HG02885 (cell line): ENCODE measurements around the gene TSSK3.
"Not testable (repeated sequence)": the region's sequence is repeated elsewhere in the genome, so short reads cannot be mapped to it uniquely, and the experiment has no call there.

Source experiments
- ATAC-seq: cut with Tn5 transposase; IDR thresholded peaks from one replicate; pipeline ENCODE4 v1.9.1; 2021; ENCODE audit warnings: mild to moderate bottlenecking; ENCODE audit not compliant: unreplicated experiment, poor library complexity

Gene TSSK3

DNA sequence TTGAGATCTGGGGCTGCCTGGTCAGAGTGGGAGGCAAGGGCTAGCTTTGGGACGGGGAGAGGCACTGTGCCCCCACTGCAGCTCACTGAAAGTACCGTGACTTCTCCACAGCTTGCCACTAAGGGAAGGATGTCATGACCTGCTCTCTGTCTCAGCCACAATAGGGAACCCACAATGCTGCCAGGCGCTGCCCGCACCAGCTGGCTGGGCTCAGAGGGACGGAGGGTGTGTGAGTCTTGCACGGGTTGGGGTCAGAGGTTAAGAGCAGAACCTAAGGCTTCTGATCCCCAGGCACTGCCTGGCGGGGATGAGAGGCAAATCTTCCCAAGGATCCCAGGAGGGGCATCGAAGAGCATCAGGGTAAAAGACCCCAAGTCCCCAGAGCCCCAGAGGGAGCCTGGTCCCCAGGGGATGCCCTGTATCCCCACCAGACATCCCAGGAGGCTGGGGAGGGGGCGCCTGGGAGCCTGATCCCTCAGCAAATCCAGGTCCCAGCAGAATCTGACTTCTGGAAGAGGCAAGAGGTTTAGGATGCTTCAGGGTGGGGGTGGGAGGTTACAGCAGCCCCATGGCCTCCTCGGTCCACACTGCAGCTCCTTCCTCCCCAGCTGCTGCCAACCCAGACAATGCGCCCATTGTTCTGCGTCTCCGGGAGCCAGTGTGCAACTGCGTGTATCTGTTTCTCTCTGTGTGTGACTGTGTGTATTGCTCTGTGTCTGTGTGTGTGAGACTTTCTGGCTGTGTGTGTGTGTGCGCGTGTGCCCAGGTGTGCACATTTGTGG lies 24.3 kb upstream of the TSSK3 start:
- ATAC-seq, result no peak

DNA sequence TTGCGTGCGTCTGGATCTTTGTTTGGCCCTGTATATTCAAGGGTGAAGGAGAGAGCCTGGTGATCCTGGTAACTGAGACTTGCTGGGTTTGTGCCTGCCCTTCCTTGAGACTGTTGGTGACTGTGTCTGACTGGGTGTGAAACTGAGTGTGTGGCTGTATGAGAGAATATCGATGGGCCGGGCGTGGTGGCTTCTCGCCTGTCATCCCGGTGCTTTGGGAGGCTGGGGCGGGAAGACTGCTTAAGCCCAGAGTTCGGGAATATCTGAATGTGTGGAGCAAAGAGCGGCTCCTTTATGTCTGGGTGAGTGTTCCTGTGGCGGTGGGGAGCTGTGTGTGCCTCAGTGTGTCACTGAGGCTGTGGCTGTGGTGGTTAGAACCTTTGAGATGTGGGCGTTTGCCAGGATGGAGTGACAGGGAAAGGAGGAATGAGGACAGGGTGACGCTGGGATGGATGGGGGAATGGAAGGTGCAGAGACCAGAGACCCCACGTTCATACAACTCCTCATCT lies 23.6 kb upstream of the TSSK3 start:
- ATAC-seq, result no peak

DNA sequence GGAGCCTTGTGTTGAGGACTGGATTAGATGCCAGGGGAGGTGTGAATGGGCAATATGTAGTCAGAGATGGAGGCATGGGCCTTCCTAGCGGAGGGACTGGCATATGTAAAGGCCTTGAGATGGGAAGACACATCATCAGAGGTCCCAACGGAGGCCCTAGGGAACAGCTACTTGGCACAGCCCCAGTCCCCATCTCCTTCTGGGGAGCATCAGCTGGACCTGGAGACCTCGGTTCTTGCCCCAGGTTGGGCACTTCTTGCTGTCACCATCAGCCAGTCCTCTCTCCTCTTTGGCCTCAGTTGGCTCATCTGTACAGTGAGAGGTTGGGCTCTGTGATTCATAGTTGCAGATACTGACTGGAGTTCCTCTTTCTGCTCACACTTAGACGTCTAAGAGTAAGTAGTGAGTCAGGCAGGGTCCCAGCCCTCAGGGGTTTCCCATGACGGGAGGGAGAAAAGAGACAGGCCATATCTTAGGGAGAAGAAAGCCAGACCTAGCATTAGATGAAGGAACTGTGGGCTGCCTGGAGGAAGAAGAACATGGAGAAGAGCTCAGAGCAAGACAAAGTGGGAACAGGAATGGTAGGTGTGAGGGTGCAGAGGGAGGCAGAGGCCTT lies 22.9 kb upstream of the TSSK3 start:
- no peak for ATAC-seq

DNA sequence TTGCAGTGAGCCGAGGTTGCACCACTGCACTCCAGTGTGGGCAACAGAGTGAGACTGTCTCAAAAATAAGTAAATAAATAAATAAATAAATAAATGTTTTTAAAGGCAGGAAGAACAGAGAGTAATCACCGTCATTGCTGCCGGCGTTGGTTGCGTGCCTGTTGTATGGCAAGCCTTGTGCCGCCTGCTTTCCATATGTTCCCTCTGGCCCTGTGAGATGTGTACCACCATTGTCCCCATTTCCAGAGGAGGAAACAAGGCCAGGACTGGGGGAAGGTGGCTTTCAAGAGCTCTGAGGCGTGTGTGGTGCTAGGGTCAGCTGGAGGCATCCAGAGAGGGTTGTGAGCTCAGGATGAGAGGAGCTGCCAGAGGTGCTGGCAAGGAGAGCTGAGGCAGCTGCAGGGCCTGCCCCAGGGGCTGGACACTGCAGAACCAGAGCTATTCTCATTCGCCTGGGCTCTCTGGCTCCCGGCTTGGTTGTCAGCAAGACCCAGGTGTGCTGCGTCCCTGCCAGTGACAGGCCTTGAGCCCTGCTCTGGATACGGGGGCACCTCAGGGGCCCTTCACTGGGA lies 21.1 kb upstream of the TSSK3 start:
- ATAC-seq, result no peak

DNA sequence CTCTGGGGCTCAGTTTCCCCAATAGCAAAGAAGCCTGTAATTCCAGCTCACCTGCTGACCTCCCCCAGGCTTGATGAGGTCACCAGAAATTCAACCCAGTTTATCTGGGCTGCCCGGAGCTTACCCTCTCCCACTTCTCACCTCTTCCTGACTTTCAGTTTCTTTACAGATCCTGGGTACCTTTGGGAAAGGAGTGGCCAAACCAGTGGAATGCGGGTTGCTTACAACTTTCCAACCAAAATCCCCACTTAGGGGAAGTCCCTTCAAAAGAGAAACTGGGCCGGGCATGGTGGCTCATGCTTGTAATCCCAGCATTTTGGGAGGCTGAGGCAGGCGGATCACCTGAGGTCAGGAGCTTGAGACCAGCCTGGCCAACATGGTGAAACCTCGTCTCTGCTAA lies 20.4 kb upstream of the TSSK3 start:
- ATAC-seq, result no peak

DNA sequence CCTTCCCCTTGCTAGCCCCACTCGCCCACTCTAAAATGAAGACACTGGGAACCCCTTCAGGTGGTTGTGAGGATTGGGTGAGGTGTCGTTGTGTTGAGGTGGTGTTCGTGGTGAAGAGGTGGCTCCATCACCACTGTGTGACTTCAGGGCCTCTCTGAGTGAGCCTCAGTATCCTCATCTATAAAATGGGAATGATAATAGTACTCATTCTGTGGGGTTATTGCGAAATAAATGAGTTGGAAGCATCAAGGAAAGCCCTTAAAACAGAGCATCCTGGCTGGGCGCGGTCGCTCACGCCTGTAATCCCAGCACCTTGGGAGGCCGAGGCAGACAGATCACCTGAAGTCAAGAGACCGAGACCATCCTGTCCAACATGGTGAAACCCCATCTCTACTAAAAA lies 19.6 kb upstream of the TSSK3 start:
- ATAC-seq, result no peak

DNA sequence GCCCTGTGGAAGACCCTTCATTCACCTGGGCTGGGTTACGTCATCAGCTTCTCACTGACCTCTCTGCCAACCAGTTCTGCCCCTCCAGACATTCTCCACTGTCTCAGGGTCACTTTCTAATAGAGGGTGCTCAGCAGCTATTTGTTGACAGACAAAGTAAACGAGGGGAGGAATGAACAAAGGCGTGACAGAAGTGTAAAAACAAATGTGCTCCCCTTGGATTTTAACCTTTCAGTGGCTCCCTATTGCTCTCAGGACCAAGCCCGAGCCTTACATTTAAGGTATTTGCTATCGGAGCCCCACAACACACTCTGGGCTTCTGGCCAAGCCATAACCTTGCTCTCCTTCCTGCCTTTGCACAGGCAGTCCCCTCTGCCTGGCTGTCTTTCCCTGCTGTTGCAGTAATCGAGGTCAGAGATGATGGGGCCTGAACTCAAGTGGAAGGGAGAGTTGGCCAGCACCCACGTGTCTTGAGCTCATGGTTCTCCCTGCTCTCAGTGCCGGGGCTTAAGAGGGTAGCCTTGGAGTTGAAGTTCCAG lies 17.0 kb upstream of the TSSK3 start:
- no peak for ATAC-seq

DNA sequence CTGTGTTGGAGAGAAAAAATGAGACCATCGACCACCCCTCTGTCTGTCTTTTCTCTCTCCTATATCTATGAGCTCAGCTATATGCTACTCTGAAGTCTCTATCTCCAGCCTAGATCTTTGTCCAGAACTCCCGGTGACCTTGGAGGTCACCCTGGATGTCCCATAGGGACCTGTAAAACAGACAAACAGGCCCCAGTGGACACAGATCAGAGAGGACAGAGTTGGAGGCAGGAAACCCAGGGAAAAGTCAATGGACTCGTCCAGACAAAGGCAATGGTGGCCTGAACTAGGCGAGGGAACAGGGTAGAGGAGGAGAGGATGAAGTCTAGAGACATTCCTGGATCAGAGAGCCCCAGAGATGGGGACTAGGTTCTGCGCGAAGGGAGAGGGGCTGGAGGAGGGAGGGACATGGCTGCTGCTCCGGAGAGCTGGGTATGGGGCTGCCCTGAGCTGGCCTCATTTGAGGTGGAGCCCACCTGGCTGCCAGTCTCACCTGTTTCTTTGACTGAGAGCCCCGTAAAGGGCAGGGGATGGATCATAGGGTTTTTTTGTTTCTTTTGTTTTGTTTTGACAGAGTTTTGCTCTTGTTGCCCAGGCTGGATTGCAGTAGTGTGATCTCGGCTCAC lies 15.7 kb upstream of the TSSK3 start:
- ATAC-seq, result no peak

DNA sequence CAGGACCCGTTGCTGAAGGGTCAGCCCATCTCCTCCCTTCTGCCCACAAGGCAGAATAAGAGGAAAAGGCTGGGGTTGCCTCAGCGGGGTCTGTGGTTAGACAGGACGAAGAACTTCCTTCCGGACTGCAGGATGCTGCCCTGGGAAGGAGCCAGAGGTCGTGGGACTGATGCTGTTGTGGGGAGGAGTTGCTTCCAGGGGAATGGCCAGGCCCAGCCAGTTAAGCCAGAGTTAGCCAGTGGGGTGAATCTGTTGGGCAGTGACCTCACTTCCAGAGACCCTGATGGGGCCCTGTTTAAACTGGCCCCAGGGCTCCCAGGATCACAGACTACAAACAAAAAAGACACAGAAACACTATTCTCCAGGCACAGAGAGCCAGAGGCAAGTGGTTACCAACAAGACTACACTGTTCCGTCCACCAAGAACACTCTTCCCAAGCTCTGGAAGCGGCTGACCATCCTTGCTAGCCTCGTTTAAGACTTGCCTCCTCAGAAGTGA lies 13.1 kb upstream of the TSSK3 start:
- ATAC-seq, result no peak

DNA sequence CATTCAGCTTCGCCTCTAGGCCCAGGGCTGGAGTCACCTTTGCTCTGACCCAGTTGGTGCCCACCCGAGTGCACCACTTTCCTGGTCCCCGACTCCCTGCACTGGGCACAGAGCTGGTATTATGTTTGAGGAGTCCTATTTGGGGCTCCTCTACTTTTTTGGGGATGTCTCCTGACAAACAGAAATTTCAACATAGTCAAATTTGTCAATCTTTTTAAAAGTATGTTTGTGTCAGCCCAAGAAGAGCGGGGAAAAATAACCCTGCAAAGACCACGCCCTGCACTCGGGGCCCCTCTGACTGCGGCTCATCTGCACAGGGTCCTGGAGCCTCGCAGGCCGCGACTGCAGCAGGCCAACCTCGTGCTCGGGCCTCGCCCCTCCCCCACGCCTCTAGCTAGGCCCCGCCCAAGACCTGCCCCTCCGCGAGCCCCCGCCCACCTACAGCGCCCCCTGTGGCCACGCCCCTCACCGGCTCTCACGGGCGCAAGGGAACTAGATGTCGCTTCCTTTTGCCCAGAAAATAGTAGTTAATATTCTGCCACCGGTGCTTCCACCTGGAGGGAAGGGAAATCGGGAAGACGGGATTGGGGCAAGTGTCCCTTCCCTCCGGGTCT lies 11.4 kb upstream of the TSSK3 start:
- peak; percentile 45 for ATAC-seq

DNA sequence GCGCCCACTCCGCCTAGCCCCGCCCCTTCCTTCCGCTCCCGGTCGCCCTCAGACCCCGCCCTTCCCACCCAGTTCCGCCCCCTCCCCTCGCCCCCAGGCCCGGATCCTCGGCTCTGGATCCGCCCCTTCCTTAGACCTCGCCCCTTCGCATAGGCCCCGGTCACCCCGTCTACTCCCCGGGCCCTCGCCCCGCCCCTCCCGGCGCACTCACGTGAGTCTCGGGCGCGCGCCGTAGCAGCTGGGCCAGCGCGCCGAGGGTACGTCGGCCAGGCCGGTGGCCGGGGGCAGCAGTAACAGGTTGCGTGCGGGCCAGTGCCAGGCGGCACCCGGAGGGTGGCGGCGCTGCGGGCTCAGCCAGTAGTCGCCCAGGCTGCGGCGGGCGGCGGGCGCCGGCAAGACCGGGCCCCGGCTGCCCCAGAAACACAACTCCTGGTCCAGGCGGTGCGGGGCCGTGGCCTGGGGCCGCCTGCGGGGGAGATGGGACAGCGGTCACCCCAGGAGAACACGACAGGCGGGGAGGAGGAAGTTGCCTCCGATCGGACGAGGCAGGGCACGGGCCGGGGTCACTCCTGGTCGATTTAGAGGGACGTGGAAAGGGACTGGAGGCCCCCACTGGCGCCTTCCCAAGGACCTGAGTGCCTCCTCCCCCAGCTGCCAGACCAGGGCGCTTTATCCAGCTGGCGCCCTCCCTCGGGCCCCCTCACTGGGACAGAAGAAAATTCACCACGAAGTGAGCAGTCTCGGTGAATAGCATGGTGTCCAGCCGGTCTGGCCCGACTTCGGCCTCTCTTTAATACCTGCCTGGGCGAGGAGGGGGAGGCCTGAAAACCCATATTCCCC lies 10.7 kb upstream of the TSSK3 start:
- peak; percentile 93 for ATAC-seq

DNA sequence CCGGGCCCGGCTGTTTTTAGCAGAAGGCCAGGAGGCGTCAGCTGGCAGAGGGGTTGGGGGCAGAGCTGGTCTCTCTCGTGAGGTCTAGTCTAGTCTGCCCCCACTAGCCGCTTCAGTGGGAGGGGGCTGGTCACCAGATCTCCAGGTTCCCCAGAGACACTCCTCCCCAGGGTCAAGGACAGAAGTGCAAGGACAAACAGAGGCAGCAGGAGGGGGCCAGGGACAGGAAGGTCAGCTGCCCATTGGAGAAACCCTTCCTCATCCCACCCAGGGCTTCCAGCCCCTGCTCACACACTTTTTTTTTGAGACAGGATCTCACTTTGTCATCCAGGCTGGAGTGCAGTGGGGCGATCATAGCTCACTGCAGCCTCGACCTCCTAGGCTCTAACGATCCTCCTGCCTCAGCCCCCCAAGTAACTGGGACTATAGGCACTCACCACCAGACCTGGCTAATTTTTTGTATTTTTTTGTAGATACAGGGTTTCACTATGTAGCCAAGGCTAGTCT lies 10.0 kb upstream of the TSSK3 start:
- no peak for ATAC-seq

DNA sequence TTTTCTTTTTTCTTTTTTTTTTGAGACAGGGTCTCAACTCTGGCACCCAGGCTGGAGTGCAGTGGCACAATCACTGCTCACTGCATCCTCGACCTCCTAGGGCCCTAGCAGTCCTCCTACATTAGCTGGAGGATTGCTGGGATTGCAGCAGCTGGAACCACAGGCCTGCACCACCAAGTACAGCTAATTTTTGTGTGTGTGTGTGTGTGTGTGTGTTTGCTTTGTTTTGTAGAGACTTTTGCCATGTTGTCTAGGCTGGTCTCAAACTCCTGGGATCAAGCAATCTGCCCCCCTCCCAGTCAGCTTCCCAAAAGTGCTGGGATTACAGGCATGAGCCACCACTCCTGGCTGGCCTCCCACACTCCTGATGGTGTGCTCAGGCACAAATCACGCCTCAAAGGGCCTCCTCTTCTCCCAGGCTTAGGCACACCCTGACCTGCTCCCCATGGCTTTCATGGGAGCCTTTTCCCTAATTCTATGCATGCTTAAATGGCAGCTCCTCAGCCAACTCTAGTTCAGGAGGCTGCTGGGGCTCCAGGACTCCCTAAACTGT lies 9.4 kb upstream of the TSSK3 start:
- no peak for ATAC-seq

DNA sequence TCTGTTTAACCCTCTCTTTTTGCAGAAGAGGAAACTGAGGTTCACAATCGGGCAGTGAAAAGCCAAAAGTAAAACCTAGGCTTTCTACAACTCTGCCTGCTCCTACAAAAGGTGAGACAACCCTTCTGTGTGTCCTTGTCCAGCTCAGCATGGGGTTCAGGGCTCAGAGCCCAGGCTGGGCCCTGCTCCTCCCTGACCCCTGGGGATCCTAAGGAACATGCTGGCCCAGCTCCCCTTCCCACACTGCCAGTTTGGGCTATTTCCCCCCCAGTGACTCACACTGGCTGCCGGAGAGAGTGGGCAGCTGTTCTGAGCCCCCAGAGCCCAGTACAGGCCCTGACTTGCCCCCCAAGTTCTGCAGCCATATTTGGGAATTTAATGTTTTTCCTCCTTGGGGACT lies 8.9 kb upstream of the TSSK3 start:
- no peak for ATAC-seq

DNA sequence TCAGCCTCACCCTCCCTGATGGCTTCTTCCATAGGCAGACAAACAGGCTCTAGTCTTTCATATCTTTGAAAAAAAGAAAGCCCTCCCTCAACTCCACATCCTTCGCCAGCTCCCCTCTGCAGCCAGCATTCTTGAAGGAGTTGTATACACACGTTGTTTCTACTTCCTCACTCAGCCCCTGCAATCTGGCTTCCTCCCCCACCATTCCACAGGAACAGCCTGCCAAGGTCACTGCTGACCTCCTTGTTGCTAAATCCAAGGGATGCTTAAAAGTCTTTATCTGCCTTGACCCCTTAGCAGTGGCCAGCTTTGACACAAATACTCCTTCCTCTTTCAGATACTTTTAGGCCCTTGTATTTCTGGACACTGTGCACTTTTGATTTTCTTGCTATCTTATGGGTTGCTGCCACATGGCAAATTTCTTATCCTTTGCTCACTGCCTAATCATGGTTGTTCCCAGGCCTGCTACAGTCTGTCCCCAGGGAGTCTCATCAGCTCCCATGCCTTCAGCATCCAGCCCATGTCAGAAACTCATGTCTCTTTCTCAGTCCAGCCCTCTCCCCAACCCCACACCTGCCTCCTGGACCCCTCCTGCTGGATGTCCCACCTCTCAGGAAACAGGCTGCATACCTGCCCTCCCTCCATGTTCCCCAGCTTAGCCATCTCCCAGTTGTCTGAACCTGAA lies 8.3 kb upstream of the TSSK3 start:
- ATAC-seq, result no peak

DNA sequence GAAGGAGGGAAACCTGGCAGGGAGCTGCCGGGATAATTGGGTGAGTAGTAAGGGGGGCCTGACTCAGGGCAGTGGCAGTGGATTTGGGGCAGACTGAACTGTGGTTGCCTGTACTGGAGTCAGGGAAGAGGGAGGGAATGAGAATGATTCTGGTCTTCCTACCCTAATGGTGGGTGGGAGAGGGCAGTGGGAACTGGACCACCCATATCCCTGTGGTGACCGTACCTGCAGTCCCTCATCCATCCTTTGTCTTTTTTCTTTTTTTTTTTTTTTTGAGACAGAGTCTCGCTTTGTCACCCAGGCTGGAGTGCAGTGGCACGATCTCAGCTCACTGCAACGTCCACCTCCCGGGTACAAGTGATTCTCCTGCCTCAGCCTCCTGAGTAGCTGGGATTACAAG lies 6.6 kb upstream of the TSSK3 start:
- not testable (repeated sequence) for ATAC-seq

DNA sequence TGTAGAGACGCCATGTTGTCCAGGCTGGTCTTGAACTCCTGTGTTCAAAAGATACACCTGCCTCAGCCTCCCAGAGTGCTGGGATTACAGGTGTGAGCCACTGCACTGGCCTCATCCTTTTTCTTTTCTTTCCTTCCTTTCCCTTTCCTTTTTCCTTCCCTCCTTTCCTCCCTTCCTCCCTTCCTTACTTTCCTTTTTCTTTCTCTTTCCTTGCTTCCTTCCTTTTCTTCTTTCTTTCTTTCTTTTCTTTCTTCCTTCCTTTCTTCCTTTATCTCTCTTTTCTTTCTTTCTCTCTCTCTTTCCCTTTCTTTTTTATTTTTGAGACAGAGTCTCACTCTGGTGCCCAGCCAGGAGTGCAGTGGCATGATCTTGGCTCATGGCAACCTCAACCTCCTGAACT lies 5.9 kb upstream of the TSSK3 start:
- ATAC-seq, result no peak

DNA sequence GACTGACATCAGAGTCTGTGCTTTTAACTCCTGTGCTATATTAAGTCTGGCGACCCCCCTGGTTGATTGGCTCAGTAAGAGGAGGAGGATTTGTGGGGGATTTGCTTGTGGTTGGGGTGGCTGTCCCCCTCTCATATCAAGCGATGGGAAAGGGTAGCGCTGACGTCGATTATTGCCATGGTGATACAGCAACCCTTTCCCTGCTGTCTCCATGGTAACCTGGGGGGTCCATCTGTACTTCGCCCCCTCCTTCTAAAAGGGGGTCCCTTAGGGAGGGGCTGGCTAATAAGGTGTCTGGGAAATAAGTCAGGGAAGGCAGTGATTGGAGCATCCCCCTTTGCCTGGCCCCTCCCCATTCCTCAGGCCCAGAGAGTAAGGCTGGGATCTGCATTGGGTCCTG lies 4.7 kb upstream of the TSSK3 start:
- no peak for ATAC-seq
